A673 (cell line): ENCODE results near the gene ASTN2.

ENCODE experiments used
- EZH2 ChIP-seq: fragments of 200-600 bp; sonication (generic); IDR thresholded peaks from 2 replicates; pipeline ENCODE4 v1.6.1; 2017; ENCODE audit warnings: borderline replicate concordance, low read depth, mild to moderate bottlenecking, mixed read lengths, antibody characterized with exemption, low read length; ENCODE audit not compliant: poor library complexity, severe bottlenecking
- TF ChIP-seq, protein P1 (sequence below): fragments of 300-800, 200-600 bp; sonication (generic); conservative IDR thresholded peaks from 2 replicates; pipeline ENCODE4 v1.5.1; 2017; ENCODE audit warnings: low read depth, mild to moderate bottlenecking, antibody characterized with exemption, low read length, moderate library complexity, mixed read lengths

DNA sequence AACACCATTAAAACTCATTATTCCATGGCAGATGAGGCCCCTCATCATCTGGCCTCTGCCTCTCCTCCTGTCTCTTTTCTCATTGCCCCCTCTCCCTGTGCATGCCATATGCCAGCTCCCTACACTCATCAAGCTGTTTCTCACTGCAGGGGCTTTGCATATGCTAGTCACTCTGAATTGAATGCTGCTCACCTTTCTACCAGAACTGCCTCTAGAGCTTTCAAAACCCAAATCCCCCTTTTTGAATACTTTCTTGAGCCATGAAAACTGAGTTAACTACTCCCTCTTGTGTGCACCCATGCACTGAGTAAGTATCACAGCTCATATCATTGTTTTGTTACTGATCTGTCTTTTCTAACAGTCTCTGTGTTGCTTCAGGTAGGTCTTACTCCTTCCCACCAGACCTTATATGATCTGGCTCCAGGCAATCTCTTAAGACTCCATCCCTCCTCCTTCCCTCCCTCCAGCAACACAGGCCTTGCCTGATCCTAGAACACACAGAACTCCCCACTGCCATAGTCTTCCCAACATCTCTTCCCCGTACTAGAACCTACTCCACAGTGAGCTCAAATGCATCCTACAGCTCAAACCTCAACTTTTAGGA lies 60.5 kb downstream of the ASTN2 start:
- no peak for TF ChIP-seq EZH2
- TF ChIP-seq, protein P1, sequence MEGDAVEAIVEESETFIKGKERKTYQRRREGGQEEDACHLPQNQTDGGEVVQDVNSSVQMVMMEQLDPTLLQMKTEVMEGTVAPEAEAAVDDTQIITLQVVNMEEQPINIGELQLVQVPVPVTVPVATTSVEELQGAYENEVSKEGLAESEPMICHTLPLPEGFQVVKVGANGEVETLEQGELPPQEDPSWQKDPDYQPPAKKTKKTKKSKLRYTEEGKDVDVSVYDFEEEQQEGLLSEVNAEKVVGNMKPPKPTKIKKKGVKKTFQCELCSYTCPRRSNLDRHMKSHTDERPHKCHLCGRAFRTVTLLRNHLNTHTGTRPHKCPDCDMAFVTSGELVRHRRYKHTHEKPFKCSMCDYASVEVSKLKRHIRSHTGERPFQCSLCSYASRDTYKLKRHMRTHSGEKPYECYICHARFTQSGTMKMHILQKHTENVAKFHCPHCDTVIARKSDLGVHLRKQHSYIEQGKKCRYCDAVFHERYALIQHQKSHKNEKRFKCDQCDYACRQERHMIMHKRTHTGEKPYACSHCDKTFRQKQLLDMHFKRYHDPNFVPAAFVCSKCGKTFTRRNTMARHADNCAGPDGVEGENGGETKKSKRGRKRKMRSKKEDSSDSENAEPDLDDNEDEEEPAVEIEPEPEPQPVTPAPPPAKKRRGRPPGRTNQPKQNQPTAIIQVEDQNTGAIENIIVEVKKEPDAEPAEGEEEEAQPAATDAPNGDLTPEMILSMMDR = no peak
